Erythroblast (primary cell): Measurements from ENCODE around the gene CMSS1.

Experiments used
- DNase-seq, 2 experiments: peaks; one replicate each; lab custom pipeline; 2025; lab: John Stamatoyannopoulos, UW
- GATA1 ChIP-seq: IDR thresholded peaks from 2 replicates; pipeline ENCODE4 v1.6.1; 2011; ENCODE audit warnings: low read depth, mild to moderate bottlenecking, control low read depth, low read length, moderate library complexity
- POLR2A ChIP-seq: IDR thresholded peaks from 2 replicates; pipeline ENCODE4 v1.6.1; 2011; ENCODE audit warnings: mild to moderate bottlenecking, low read length

CMSS1 gene

GRCh38 chr3:100114413-100115030, 296.9 kb downstream of the CMSS1 start, which contains the start of gene FILIP1L:
Gene FILIP1L (minus strand): TSS chr3:100114501.
- no peak for DNase-seq
- TF ChIP-seq GATA1, result no peak
- TF ChIP-seq POLR2A, result no peak

GRCh38 chr3:100117093-100117492, 299.4 kb downstream of the CMSS1 start:
- no peak for DNase-seq
- TF ChIP-seq GATA1, result no peak
- no peak for TF ChIP-seq POLR2A

- no peak for TF ChIP-seq GATA1
- no peak for TF ChIP-seq POLR2A
- no peak for DNase-seq
Measured at GRCh38 chr3:100120012-100120411, 302.4 kb downstream of the CMSS1 start.

GRCh38 chr3:100120693-100121092, 303.0 kb downstream of the CMSS1 start:
- TF ChIP-seq POLR2A, result no peak
- TF ChIP-seq GATA1, result no peak
- DNase-seq, result no peak

- DNase-seq, result no peak
- TF ChIP-seq POLR2A, result no peak
- no peak for TF ChIP-seq GATA1
Measured at GRCh38 chr3:100122321-100122720, 304.7 kb downstream of the CMSS1 start.

GRCh38 chr3:100123112-100123511, 305.4 kb downstream of the CMSS1 start:
- TF ChIP-seq POLR2A (no peak), GATA1 (no peak)
- no peak for DNase-seq

- TF ChIP-seq POLR2A (no peak), GATA1 (no peak)
- DNase-seq, result no peak
Measured at GRCh38 chr3:100124201-100124761, 306.6 kb downstream of the CMSS1 start.

GRCh38 chr3:100125161-100125938, 307.7 kb downstream of the CMSS1 start:
- no peak for TF ChIP-seq GATA1
- no peak for TF ChIP-seq POLR2A
- no peak for DNase-seq

GRCh38 chr3:100127792-100128191, 310.1 kb downstream of the CMSS1 start:
- TF ChIP-seq GATA1 (no peak), POLR2A (no peak)
- no peak for DNase-seq

- TF ChIP-seq POLR2A, result no peak
- TF ChIP-seq GATA1, result no peak
Measured at GRCh38 chr3:100128565-100128964, 310.9 kb downstream of the CMSS1 start.

GRCh38 chr3:100129941-100130340, 312.3 kb downstream of the CMSS1 start:
- no peak for DNase-seq
- TF ChIP-seq POLR2A, result no peak
- no peak for TF ChIP-seq GATA1

More at GRCh38 chr3:100128565-100128964, 310.9 kb downstream of the CMSS1 start:
- no peak for DNase-seq

- no peak for DNase-seq
- TF ChIP-seq GATA1 (no peak), POLR2A (no peak)
Measured at GRCh38 chr3:100131241-100131640, 313.6 kb downstream of the CMSS1 start.

- no peak for TF ChIP-seq POLR2A
- TF ChIP-seq GATA1, result no peak
- no peak for DNase-seq
Measured at GRCh38 chr3:100136921-100137320, 319.3 kb downstream of the CMSS1 start.

GRCh38 chr3:100140976-100141375, 323.3 kb downstream of the CMSS1 start:
- no peak for TF ChIP-seq POLR2A
- TF ChIP-seq GATA1, result no peak
- DNase-seq, result no peak

- TF ChIP-seq GATA1 (no peak), POLR2A (no peak)
- DNase-seq, result no peak
Measured at GRCh38 chr3:100141586-100141985, 323.9 kb downstream of the CMSS1 start.
